IMR-90 (cell line): ENCODE measurements around the gene TSC22D3. TPM values are rescaled to one million over a fixed set of nuclear protein-coding genes. Genes with fewer than 3 reads are reported as not detected.

Experiments
- ATAC-seq: fragments of 200-7000 bp; cut with Tn5 transposase; 2 replicates; pipeline ENCODE4 v1.9.1; 2020; ENCODE audit warnings: low read depth, mild to moderate bottlenecking, moderate library complexity
- BruUV-seq: library from RNA; stranded (reverse); fragments of 400-500 nt; replicated peaks from 2 replicates; lab custom pipeline; 2021; lab: Mats Ljungman, UMichigan
- CTCF ChIA-PET: fragments of 300-600 bp; formaldehyde crosslinking; extraction: SDS; loops from one replicate; lab custom pipeline; 2021; ENCODE audit warnings: antibody characterized with exemption; lab: Yijun Ruan, JAX
- POLR2A ChIA-PET: fragments of 300-600 bp; sonication (Branson Sonifier 250); formaldehyde crosslinking; loops from one replicate; lab custom pipeline; 2022; ENCODE audit warnings: antibody characterized with exemption; ENCODE audit not compliant: unreplicated experiment; lab: Charles Lee
- DNase-seq: peaks from one replicate; pipeline ENCODE4 v3.0.0; 2013
- H2AFZ ChIP-seq: replicated peaks from 2 replicates; pipeline ENCODE3; 2013; ENCODE audit warnings: low read length, mild to moderate bottlenecking; ENCODE audit not compliant: poor library complexity
- H2AK5ac ChIP-seq: 2 replicates; pipeline ENCODE4 v1.6.1; 2013; ENCODE audit warnings: low read depth, low read length, inconsistent platforms
- H2AK9ac ChIP-seq: replicated peaks from 2 replicates; pipeline ENCODE3; 2013; ENCODE audit warnings: mild to moderate bottlenecking, low read depth, low read length, moderate library complexity; ENCODE audit not compliant: poor library complexity
- H2BK120ac ChIP-seq: 2 replicates; pipeline ENCODE4 v1.6.1; 2013; ENCODE audit warnings: low read depth, low read length, inconsistent platforms
- H2BK15ac ChIP-seq: 3 replicates; pipeline ENCODE4 v1.6.1; 2013; ENCODE audit warnings: low read depth, low read length, inconsistent platforms
- H2BK20ac ChIP-seq: 2 replicates; pipeline ENCODE4 v1.6.1; 2013; ENCODE audit warnings: low read depth, mild to moderate bottlenecking, inconsistent platforms, low read length, moderate library complexity
- H2BK5ac ChIP-seq: 2 replicates; pipeline ENCODE4 v1.6.1; 2013; ENCODE audit warnings: mild to moderate bottlenecking, low read depth, low read length, inconsistent platforms; ENCODE audit not compliant: poor library complexity, severe bottlenecking
- H3K14ac ChIP-seq: replicated peaks from 2 replicates; pipeline ENCODE4 v1.6.1; 2013; ENCODE audit warnings: low read depth, low read length, inconsistent platforms
- H3K18ac ChIP-seq: 2 replicates; pipeline ENCODE4 v1.6.1; 2013; ENCODE audit warnings: low read depth, low read length, control low read depth
- H3K23ac ChIP-seq: 2 replicates; pipeline ENCODE4 v1.6.1; 2013; ENCODE audit warnings: low read depth, low read length, inconsistent platforms
- H3K27ac ChIP-seq: 2 replicates; pipeline ENCODE4 v1.5.1; 2013; ENCODE audit warnings: mild to moderate bottlenecking, control low read depth, low read length; ENCODE audit not compliant: insufficient read depth
- H3K27me3 ChIP-seq: 2 replicates; pipeline ENCODE4 v1.6.1; 2013; ENCODE audit warnings: low read length; ENCODE audit not compliant: control insufficient read depth, insufficient read depth
- H3K36me3 ChIP-seq: 2 replicates; pipeline ENCODE4 v1.6.1; 2013; ENCODE audit warnings: low read length, mixed read lengths; ENCODE audit not compliant: control insufficient read depth, insufficient read depth
- H3K4ac ChIP-seq: 2 replicates; pipeline ENCODE4 v1.6.1; 2013; ENCODE audit warnings: low read depth, low read length, inconsistent platforms
- H3K4me1 ChIP-seq: 2 replicates; pipeline ENCODE4 v1.6.1; 2013; ENCODE audit warnings: low read length, mixed read lengths; ENCODE audit not compliant: control insufficient read depth, insufficient read depth
- H3K4me2 ChIP-seq: 2 replicates; pipeline ENCODE4 v1.6.1; 2013; ENCODE audit warnings: low read depth, mild to moderate bottlenecking, control low read depth, low read length, moderate library complexity
- H3K4me3 ChIP-seq: 2 replicates; pipeline ENCODE4 v1.5.1; 2013; ENCODE audit warnings: low read depth, mild to moderate bottlenecking, control low read depth, low read length, moderate library complexity; ENCODE audit not compliant: insufficient read depth
- H3K56ac ChIP-seq: 2 replicates; pipeline ENCODE4 v1.6.1; 2013; ENCODE audit warnings: low read length, inconsistent platforms; ENCODE audit not compliant: insufficient read depth; ENCODE audit errors: extremely low read depth
- H3K79me1 ChIP-seq, 2 experiments: 2 replicates each; pipeline ENCODE4 v1.6.1; 2013; ENCODE audit warnings: low read length in 2 of 2, inconsistent platforms in 1 of 2, low read depth in 1 of 2
- H3K9ac ChIP-seq: 2 replicates; pipeline ENCODE4 v1.6.1; 2013; ENCODE audit warnings: low read depth, low read length, control low read depth
- H3K9me1 ChIP-seq: 2 replicates; pipeline ENCODE4 v1.6.1; 2013; ENCODE audit warnings: low read length, inconsistent platforms; ENCODE audit not compliant: insufficient read depth
- H3K9me3 ChIP-seq: 2 replicates; pipeline ENCODE4 v1.6.1; 2013; ENCODE audit warnings: low read length; ENCODE audit not compliant: control insufficient read depth, insufficient read depth
- H4K20me1 ChIP-seq: 2 replicates; pipeline ENCODE4 v1.6.1; 2013; ENCODE audit warnings: low read length, inconsistent platforms; ENCODE audit not compliant: insufficient read depth
- H4K5ac ChIP-seq: 2 replicates; pipeline ENCODE4 v1.6.1; 2013; ENCODE audit warnings: mild to moderate bottlenecking, low read depth, low read length, control low read depth
- H4K8ac ChIP-seq, 2 experiments: 2 replicates each; pipeline ENCODE4 v1.6.1; 2013; ENCODE audit warnings: low read depth in 2 of 2, low read length in 2 of 2, control low read depth in 1 of 2, inconsistent platforms in 1 of 2
- H4K91ac ChIP-seq: 2 replicates; pipeline ENCODE4 v1.6.1; 2013; ENCODE audit warnings: low read depth, low read length, inconsistent platforms; ENCODE audit not compliant: insufficient read depth
- BHLHE40 ChIP-seq: fragments of 150-350 bp; IDR thresholded peaks from 2 replicates; pipeline ENCODE4 v1.6.1; 2016; ENCODE audit warnings: mild to moderate bottlenecking, low read depth, low read length
- CEBPB ChIP-seq: IDR thresholded peaks from 2 replicates; pipeline ENCODE4 v1.6.1; 2012; ENCODE audit warnings: low read depth, low read length, improper control_type of control experiment
- CHD1 ChIP-seq: IDR thresholded peaks from 2 replicates; pipeline ENCODE4 v1.6.1; 2012; ENCODE audit warnings: low read depth, low read length, improper control_type of control experiment
- FOS ChIP-seq: fragments of 150-350 bp; IDR thresholded peaks from 2 replicates; pipeline ENCODE4 v1.6.1; 2016; ENCODE audit warnings: low read depth, low read length
- MAFK ChIP-seq: IDR thresholded peaks from 2 replicates; pipeline ENCODE4 v1.6.1; 2012; ENCODE audit warnings: low read depth, low read length, improper control_type of control experiment
- MAZ ChIP-seq: IDR thresholded peaks from 2 replicates; pipeline ENCODE4 v1.6.1; 2012; ENCODE audit warnings: low read depth, mild to moderate bottlenecking, low read length, improper control_type of control experiment, moderate library complexity, borderline replicate concordance
- MXI1 ChIP-seq: IDR thresholded peaks from 2 replicates; pipeline ENCODE4 v1.6.1; 2012; ENCODE audit warnings: low read depth, mild to moderate bottlenecking, low read length, moderate library complexity, borderline replicate concordance
- NFE2L2 ChIP-seq: fragments of 150-350 bp; IDR thresholded peaks from 2 replicates; pipeline ENCODE4 v1.6.1; 2016; ENCODE audit warnings: low read depth, mild to moderate bottlenecking, low read length
- POLR2A ChIP-seq: IDR thresholded peaks from 2 replicates; pipeline ENCODE4 v1.6.1; 2012; ENCODE audit warnings: mild to moderate bottlenecking, low read depth, low read length
- RAD21 ChIP-seq: IDR thresholded peaks from 2 replicates; pipeline ENCODE4 v1.6.1; 2012; ENCODE audit warnings: low read length, improper control_type of control experiment
- RCOR1 ChIP-seq: IDR thresholded peaks from 2 replicates; pipeline ENCODE4 v1.6.1; 2012; ENCODE audit warnings: mild to moderate bottlenecking, low read length, improper control_type of control experiment; ENCODE audit not compliant: insufficient replicate concordance
- RFX5 ChIP-seq: IDR thresholded peaks from 2 replicates; pipeline ENCODE4 v1.8.0; 2012; ENCODE audit warnings: low read depth, mild to moderate bottlenecking, low read length, moderate library complexity
- SMC3 ChIP-seq: fragments of 150-350 bp; IDR thresholded peaks from 2 replicates; pipeline ENCODE4 v1.6.1; 2016; ENCODE audit warnings: low read depth, mild to moderate bottlenecking, antibody characterized with exemption, low read length, moderate library complexity
- WGBS, 2 experiments: methylation state at CpG; one replicate each; pipeline versions ENCODE4 v1.1.5 to v1.1.7; 2013; ENCODE audit warnings: missing lambda C conversion rate in 2 of 2; ENCODE audit not compliant: insufficient read length in 1 of 2; ENCODE audit errors: extremely low coverage in 2 of 2; 5-methylcytosine and 5-hydroxymethylcytosine counted together
- dilution Hi-C: fragments of 300-500 bp; cut with HindIII; formaldehyde crosslinking; loops from one replicate; pipeline ENCODE4 v1.14.3; 2018; ENCODE audit warnings: low sequenced_read_pairs; ENCODE audit not compliant: unreplicated experiment
- in situ Hi-C: fragments of 300-500 bp; cut with MboI; formaldehyde crosslinking; loops from 3 replicates; pipeline ENCODE4 v1.14.3; 2019; ENCODE audit warnings: low sequenced_read_pairs, inconsistent platforms, mixed read lengths
- intact Hi-C: fragments of 100-400 bp; cut with micrococcal nuclease; formaldehyde crosslinking; loops from 2 replicates; pipeline ENCODE4 v1.10.0; 2022
- polyA plus RNA-seq, 3 experiments: library from polyadenylated mRNA; depleted of rRNA; stranded (reverse); fragments of >200 nt; gene quantifications; 2 replicates each; pipeline ENCODE4 v1.2.3, GENCODE V29; 2012; ENCODE audit warnings: low replicate concordance in 1 of 3
- total RNA-seq: library from RNA; depleted of rRNA; stranded (reverse); fragments of >200 nt; gene quantifications from 2 replicates; pipeline ENCODE4 v1.2.3, GENCODE V29; 2012
- TF ChIP-seq, protein P1 (sequence below): fragments of 150-350 bp; IDR thresholded peaks from 2 replicates; pipeline ENCODE4 v1.6.1; 2017; ENCODE audit warnings: mild to moderate bottlenecking, antibody characterized with exemption, low read length, low read depth
- TF ChIP-seq, protein P2 (sequence below): conservative IDR thresholded peaks from 2 replicates; pipeline ENCODE4 v1.5.1; 2012; ENCODE audit warnings: mild to moderate bottlenecking, low read depth, low read length, improper control_type of control experiment
- TF ChIP-seq, protein P3 (sequence below): fragments of 150-350 bp; IDR thresholded peaks from 2 replicates; pipeline ENCODE4 v1.6.1; 2016; ENCODE audit warnings: low read depth, mild to moderate bottlenecking, low read length, moderate library complexity, borderline replicate concordance

The TSC22D3 gene
- total and polyA plus RNA-seq, 2 of the 4 experiments (the other 2 are of a cell fraction) = 9.9 to 14.0 TPM

DNA sequence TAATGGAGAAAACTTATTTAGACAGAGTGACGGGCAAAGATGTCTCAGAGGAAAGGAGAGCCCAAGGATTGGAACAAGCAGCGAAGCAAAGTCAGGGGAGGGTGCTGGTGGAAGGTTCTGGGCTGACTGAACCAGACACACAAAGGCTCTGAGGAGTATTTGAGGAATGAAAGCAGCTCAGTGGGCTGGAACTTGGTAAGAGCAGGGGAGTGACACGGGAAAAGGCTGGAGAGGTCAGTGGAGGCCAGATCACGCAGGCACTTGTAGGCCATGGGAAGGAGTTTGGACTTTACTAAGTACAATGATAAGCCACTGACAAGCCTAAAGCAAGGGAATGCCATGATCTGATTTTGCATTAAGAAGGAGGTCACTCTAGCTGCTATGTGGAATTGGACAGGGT is 71.4 kb downstream of the TSC22D3 start:
- dilution Hi-C loops (no loop called here), intact Hi-C loops (no loop called here), in situ Hi-C loops (no loop called here)
- H3K9me1 ChIP-seq = no peaks in the 10 kb centered on the region
- H4K20me1 ChIP-seq = no peaks in the 10 kb centered on the region; the same call in 1 of the 2 replicates
- BruUV-seq = no TSS peak
- H2BK120ac ChIP-seq = no peak overlapping the region
- H3K4me3 ChIP-seq = no peak overlapping the region
- H4K5ac ChIP-seq = no peak overlapping the region
- H4K8ac ChIP-seq = no peak overlapping the region
- H3K4me1 ChIP-seq = no peaks in the 10 kb centered on the region
- TF ChIP-seq MAZ (no peak), CHD1 (no peak), BHLHE40 (no peak), RFX5 (no peak), FOS (no peak), RAD21 (no peak), CEBPB (no peak), POLR2A (no peak), SMC3 (no peak), MXI1 (no peak), NFE2L2 (no peak), RCOR1 (no peak), MAFK (no peak)
- TF ChIP-seq, protein P1, sequence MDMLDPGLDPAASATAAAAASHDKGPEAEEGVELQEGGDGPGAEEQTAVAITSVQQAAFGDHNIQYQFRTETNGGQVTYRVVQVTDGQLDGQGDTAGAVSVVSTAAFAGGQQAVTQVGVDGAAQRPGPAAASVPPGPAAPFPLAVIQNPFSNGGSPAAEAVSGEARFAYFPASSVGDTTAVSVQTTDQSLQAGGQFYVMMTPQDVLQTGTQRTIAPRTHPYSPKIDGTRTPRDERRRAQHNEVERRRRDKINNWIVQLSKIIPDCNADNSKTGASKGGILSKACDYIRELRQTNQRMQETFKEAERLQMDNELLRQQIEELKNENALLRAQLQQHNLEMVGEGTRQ = no peak
- TF ChIP-seq, protein P2, sequence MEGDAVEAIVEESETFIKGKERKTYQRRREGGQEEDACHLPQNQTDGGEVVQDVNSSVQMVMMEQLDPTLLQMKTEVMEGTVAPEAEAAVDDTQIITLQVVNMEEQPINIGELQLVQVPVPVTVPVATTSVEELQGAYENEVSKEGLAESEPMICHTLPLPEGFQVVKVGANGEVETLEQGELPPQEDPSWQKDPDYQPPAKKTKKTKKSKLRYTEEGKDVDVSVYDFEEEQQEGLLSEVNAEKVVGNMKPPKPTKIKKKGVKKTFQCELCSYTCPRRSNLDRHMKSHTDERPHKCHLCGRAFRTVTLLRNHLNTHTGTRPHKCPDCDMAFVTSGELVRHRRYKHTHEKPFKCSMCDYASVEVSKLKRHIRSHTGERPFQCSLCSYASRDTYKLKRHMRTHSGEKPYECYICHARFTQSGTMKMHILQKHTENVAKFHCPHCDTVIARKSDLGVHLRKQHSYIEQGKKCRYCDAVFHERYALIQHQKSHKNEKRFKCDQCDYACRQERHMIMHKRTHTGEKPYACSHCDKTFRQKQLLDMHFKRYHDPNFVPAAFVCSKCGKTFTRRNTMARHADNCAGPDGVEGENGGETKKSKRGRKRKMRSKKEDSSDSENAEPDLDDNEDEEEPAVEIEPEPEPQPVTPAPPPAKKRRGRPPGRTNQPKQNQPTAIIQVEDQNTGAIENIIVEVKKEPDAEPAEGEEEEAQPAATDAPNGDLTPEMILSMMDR = no peak
- TF ChIP-seq, protein P3, sequence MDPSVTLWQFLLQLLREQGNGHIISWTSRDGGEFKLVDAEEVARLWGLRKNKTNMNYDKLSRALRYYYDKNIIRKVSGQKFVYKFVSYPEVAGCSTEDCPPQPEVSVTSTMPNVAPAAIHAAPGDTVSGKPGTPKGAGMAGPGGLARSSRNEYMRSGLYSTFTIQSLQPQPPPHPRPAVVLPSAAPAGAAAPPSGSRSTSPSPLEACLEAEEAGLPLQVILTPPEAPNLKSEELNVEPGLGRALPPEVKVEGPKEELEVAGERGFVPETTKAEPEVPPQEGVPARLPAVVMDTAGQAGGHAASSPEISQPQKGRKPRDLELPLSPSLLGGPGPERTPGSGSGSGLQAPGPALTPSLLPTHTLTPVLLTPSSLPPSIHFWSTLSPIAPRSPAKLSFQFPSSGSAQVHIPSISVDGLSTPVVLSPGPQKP = no peak
- H3K18ac ChIP-seq = no peak overlapping the region
- no peak overlapping the region for H3K4me2 ChIP-seq
- H3K4ac ChIP-seq = no peak overlapping the region
- no peak for DNase-seq
- H3K14ac ChIP-seq = no peak overlapping the region
- peaks cover 19% of the 10 kb centered on the region for H3K27me3 ChIP-seq
- H3K36me3 ChIP-seq = no peaks in the 10 kb centered on the region
- no peaks in the 10 kb centered on the region for H3K9me3 ChIP-seq
- H2BK5ac ChIP-seq = no peak overlapping the region
- H3K56ac ChIP-seq = no peak overlapping the region
- no peak overlapping the region for H2BK15ac ChIP-seq
- 80% methylated on average over 1 of the region's 4 CpGs; no CpG with 5 or more reads in 1 of the 2 experiments for WGBS, 2 experiments
- no peak overlapping the region for H2AK9ac ChIP-seq
- POLR2A ChIA-PET = no interaction called here
- ATAC-seq = no peak
- H2AFZ ChIP-seq = no peak overlapping the region
- H3K23ac ChIP-seq = no peak overlapping the region
- H2BK20ac ChIP-seq = no peak overlapping the region
- no peak overlapping the region for H3K9ac ChIP-seq
- no peak overlapping the region for H4K91ac ChIP-seq
- no peak overlapping the region for H2AK5ac ChIP-seq
- CTCF ChIA-PET = no interaction called here
- H3K79me1 ChIP-seq = no peaks in the 10 kb centered on the region
- no peak overlapping the region for H3K27ac ChIP-seq
